GM18858 (cell line): ENCODE measurements around the gene PROZ.

Source experiments
- ATAC-seq: cut with Tn5 transposase; IDR thresholded peaks from one replicate; pipeline ENCODE4 v1.9.1; 2021; ENCODE audit not compliant: unreplicated experiment

PROZ gene

GRCh38 chr13:113139577-113139976 lies 18.9 kb upstream of the PROZ start:
- no peak for ATAC-seq

- ATAC-seq: no peak
These were observed 17.5 kb upstream of the PROZ start for GRCh38 chr13:113140677-113141600.

- no peak for ATAC-seq
These were observed 16.9 kb upstream of the PROZ start for GRCh38 chr13:113141601-113141970.

GRCh38 chr13:113142876-113143275 lies 15.6 kb upstream of the PROZ start:
- no peak for ATAC-seq

GRCh38 chr13:113143466-113144254 lies 14.8 kb upstream of the PROZ start:
- no peak for ATAC-seq

- ATAC-seq: no peak
These were observed 14.2 kb upstream of the PROZ start for GRCh38 chr13:113144255-113144629.

- no peak for ATAC-seq
These were observed 13.0 kb upstream of the PROZ start for GRCh38 chr13:113145496-113145895.

GRCh38 chr13:113145911-113146598 lies 12.4 kb upstream of the PROZ start:
- ATAC-seq: no peak

- ATAC-seq: no peak
These were observed 11.7 kb upstream of the PROZ start for GRCh38 chr13:113146750-113147149.

- no peak for ATAC-seq
These were observed 11.2 kb upstream of the PROZ start for GRCh38 chr13:113147206-113147605.

GRCh38 chr13:113148407-113148806 lies 10.0 kb upstream of the PROZ start:
- ATAC-seq: no peak

GRCh38 chr13:113148940-113149503 lies 9.4 kb upstream of the PROZ start:
- no peak for ATAC-seq

- ATAC-seq: no peak
These were observed 8.5 kb upstream of the PROZ start for GRCh38 chr13:113149711-113150549.

- no peak for ATAC-seq
These were observed 7.7 kb upstream of the PROZ start for GRCh38 chr13:113150550-113151365.

GRCh38 chr13:113151745-113152690 lies 6.4 kb upstream of the PROZ start:
- no peak for ATAC-seq

GRCh38 chr13:113152691-113152983 lies 5.8 kb upstream of the PROZ start:
- no peak for ATAC-seq

- ATAC-seq: no peak
These were observed 5.3 kb upstream of the PROZ start for GRCh38 chr13:113152984-113153809.
